HepG2 (cell line): ENCODE results near the gene USP8. TPM values are rescaled to one million over a fixed set of nuclear protein-coding genes. Genes with fewer than 3 reads are reported as not detected.

Source experiments
- ATF1 ChIP-seq: IDR thresholded peaks from 2 replicates; pipeline ENCODE4 v1.6.1; 2016; ENCODE audit warnings: mild to moderate bottlenecking, control low read depth
- ELF1 ChIP-seq: sonication (generic); formaldehyde crosslinking; IDR thresholded peaks from 2 replicates; pipeline ENCODE4 v1.4.0; 2020; ENCODE audit warnings: missing genetic modification reagents
- EP300 ChIP-seq, 3 experiments: sonication (generic) in 1 of 3; formaldehyde crosslinking in 1 of 3; IDR thresholded peaks; 2 replicates each; pipeline versions ENCODE4 v1.5.1 to v1.6.1; 2011 to 2020; ENCODE audit warnings: low read depth in 2 of 3, low read length in 2 of 3, borderline replicate concordance in 1 of 3, improper control_type of control experiment in 1 of 3, mild to moderate bottlenecking in 1 of 3, missing genetic modification reagents in 1 of 3, moderate library complexity in 1 of 3
- FOXO1 ChIP-seq: sonication (generic); formaldehyde crosslinking; IDR thresholded peaks from 2 replicates; pipeline ENCODE4 v1.4.0; 2020; ENCODE audit warnings: missing genetic modification reagents
- HDAC2 ChIP-seq: sonication (generic); formaldehyde crosslinking; IDR thresholded peaks from 2 replicates; pipeline ENCODE4 v1.4.0; 2020; ENCODE audit warnings: missing genetic modification reagents
- HIVEP1 ChIP-seq: sonication (generic); formaldehyde crosslinking; IDR thresholded peaks from 2 replicates; pipeline ENCODE4 v1.4.0; 2020; ENCODE audit warnings: mild to moderate bottlenecking, missing genetic modification reagents
- JARID2 ChIP-seq: sonication (generic); formaldehyde crosslinking; IDR thresholded peaks from 2 replicates; pipeline ENCODE4 v1.8.1; 2023; ENCODE audit warnings: missing genetic modification reagents, inconsistent platforms; ENCODE audit not compliant: insufficient replicate concordance
- MIER2 ChIP-seq: IDR thresholded peaks from 2 replicates; pipeline ENCODE4 v1.6.1; 2016; ENCODE audit warnings: missing biosample characterization, missing genetic modification reagents
- SALL1 ChIP-seq: sonication (generic); formaldehyde crosslinking; IDR thresholded peaks from 2 replicates; pipeline ENCODE4 v1.8.0; 2022; ENCODE audit warnings: mild to moderate bottlenecking, missing genetic modification reagents
- ZFP37 ChIP-seq: sonication (generic); formaldehyde crosslinking; IDR thresholded peaks from 2 replicates; pipeline ENCODE4 v1.4.0; 2020; ENCODE audit warnings: missing genetic modification reagents, borderline replicate concordance
- ZNF563 ChIP-seq: sonication (generic); formaldehyde crosslinking; IDR thresholded peaks from 2 replicates; pipeline ENCODE4 v1.8.0; 2022; ENCODE audit warnings: mild to moderate bottlenecking, moderate library complexity, missing genetic modification reagents
- ZNF644 ChIP-seq: IDR thresholded peaks from 2 replicates; pipeline ENCODE4 v1.6.1; 2016; ENCODE audit warnings: low read depth
- ZNF839 ChIP-seq: sonication (generic); formaldehyde crosslinking; IDR thresholded peaks from 2 replicates; pipeline ENCODE4 v1.4.0; 2020; ENCODE audit warnings: missing genetic modification reagents, mild to moderate bottlenecking, borderline replicate concordance
- polyA plus RNA-seq, 8 experiments: library from polyadenylated mRNA; depleted of rRNA in 3 of 8; stranded (reverse) in 7 of 8; unstranded in 1 of 8; fragments of >200 nt; fragmentation: Illumina TruSeq in 4 of 8; extraction: Trizol in 4 of 8; gene quantifications; 2 replicates each; pipeline versions ENCODE4 v1.2.1 to v1.2.3, GENCODE V29; 2011 to 2016; ENCODE audit warnings: low read depth in 4 of 8, missing spikeins in 1 of 8, mixed read lengths in 1 of 8; ENCODE audit not compliant: insufficient read depth in 1 of 8
- total RNA-seq, 5 experiments: library from RNA; depleted of rRNA; stranded (reverse); fragments of >200 nt; fragmentation: Illumina TruSeq; extraction: Trizol; gene quantifications; 2 replicates each; pipeline ENCODE4 v1.2.3, GENCODE V29; 2016; ENCODE audit warnings: low read depth in 1 of 5
- TF ChIP-seq, protein P1 (sequence below): sonication (generic); formaldehyde crosslinking; IDR thresholded peaks from 2 replicates; pipeline ENCODE4 v1.4.0; 2020; ENCODE audit warnings: missing genetic modification reagents
- TF ChIP-seq, protein P2 (sequence below): IDR thresholded peaks from 2 replicates; pipeline ENCODE4 v1.6.1; 2016; ENCODE audit warnings: low read depth, control low read depth
- TF ChIP-seq, protein P3 (sequence below): sonication (generic); formaldehyde crosslinking; IDR thresholded peaks from 2 replicates; pipeline ENCODE4 v1.4.0; 2020; ENCODE audit warnings: missing genetic modification reagents, mild to moderate bottlenecking, borderline replicate concordance
- TF ChIP-seq, protein P4 (sequence below): IDR thresholded peaks from 2 replicates; pipeline ENCODE4 v1.6.1; 2018; ENCODE audit warnings: missing genetic modification reagents
- TF ChIP-seq, protein P5 (sequence below): sonication (generic); formaldehyde crosslinking; IDR thresholded peaks from 2 replicates; pipeline ENCODE4 v1.5.0; 2020; ENCODE audit warnings: mild to moderate bottlenecking, missing genetic modification reagents, borderline replicate concordance

USP8 gene
- total and polyA plus RNA-seq, 2 of the 13 experiments (the other 11 are each of a cell fraction or from before 2014, with no cell fraction given) = 36.4 to 50.7 TPM

DNA sequence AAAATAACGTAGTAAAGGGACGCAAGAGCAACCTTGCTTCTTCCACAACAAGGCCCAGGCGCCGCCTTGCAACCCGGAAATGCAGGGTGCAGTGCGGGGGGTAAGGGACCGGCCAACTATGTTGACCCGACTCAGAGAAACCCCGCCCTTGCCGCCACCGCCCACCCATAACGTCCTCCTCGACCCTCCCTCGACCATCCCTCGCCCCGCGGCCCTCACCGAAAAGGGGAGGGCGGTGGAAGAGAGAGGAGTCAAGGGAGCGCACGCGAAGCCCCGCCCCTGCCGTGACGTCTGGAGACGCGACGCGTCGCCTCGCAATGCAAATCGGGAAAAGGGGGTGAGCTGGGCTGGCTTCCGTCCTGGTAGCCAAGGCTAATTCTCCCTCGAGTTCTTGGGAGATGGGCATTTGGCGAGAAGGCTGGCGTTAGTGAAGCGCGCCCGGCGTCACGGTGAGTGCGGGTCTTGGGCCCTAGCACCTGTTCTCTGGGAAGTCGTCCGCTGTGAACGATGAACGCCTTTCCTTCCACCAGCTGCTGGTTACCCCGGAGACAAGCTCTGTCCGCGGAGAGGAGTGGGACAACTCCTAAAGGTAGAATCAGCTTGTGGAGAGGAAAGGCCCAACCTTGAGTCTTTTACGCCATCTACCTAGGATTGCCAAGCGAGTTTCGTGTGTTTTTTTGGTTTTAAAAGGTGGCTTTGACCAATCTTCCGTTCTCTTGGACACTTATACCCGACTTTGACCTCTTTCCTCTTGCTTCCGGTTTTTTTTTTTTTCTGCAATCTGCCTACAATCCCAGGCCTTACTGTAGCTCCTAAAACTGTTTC, at the start of gene USP8 (continued):
- TF ChIP-seq ATF1 (peak; percentile 97), EP300 (IDR thresholded peaks at IDR 0.05; ENCODE audit: low read depth in 2 of 2, low read length in 2 of 2) (no peak), EP300 (CRISPR knock-in tag; IDR thresholded peaks at IDR 0.05; ENCODE audit: borderline replicate concordance) (no peak; the same call in 1 of the 2 replicates), ZNF839 (CRISPR knock-in tag) (no peak), FOXO1 (CRISPR knock-in tag) (0 out of 2 replicates have a peak, but pooled peaks have one; percentile 8), ZNF644 (no peak), HIVEP1 (no peak), ELF1 (CRISPR knock-in tag) (peak; percentile 98), SALL1 (peak; percentile 87), ZNF563 (CRISPR knock-in tag) (peak; percentile 44; the same call in 1 of the 2 replicates), MIER2 (CRISPR knock-in tag) (0 out of 2 replicates have a peak, but pooled peaks have one; percentile 13), JARID2 (no peak), HDAC2 (peak; percentile 82; the same call in 1 of the 2 replicates), ZFP37 (CRISPR knock-in tag) (no peak; the same call in 1 of the 2 replicates)
- TF ChIP-seq, protein P1, sequence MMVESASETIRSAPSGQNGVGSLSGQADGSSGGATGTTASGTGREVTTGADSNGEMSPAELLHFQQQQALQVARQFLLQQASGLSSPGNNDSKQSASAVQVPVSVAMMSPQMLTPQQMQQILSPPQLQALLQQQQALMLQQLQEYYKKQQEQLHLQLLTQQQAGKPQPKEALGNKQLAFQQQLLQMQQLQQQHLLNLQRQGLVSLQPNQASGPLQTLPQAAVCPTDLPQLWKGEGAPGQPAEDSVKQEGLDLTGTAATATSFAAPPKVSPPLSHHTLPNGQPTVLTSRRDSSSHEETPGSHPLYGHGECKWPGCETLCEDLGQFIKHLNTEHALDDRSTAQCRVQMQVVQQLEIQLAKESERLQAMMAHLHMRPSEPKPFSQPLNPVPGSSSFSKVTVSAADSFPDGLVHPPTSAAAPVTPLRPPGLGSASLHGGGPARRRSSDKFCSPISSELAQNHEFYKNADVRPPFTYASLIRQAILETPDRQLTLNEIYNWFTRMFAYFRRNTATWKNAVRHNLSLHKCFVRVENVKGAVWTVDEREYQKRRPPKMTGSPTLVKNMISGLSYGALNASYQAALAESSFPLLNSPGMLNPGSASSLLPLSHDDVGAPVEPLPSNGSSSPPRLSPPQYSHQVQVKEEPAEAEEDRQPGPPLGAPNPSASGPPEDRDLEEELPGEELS = peak; percentile 48; the same call in 1 of the 2 replicates
- TF ChIP-seq, protein P2, sequence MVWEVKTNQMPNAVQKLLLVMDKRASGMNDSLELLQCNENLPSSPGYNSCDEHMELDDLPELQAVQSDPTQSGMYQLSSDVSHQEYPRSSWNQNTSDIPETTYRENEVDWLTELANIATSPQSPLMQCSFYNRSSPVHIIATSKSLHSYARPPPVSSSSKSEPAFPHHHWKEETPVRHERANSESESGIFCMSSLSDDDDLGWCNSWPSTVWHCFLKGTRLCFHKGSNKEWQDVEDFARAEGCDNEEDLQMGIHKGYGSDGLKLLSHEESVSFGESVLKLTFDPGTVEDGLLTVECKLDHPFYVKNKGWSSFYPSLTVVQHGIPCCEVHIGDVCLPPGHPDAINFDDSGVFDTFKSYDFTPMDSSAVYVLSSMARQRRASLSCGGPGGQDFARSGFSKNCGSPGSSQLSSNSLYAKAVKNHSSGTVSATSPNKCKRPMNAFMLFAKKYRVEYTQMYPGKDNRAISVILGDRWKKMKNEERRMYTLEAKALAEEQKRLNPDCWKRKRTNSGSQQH (CRISPR knock-in tag) = 0 out of 2 replicates have a peak, but pooled peaks have one; percentile 24
- TF ChIP-seq, protein P3, sequence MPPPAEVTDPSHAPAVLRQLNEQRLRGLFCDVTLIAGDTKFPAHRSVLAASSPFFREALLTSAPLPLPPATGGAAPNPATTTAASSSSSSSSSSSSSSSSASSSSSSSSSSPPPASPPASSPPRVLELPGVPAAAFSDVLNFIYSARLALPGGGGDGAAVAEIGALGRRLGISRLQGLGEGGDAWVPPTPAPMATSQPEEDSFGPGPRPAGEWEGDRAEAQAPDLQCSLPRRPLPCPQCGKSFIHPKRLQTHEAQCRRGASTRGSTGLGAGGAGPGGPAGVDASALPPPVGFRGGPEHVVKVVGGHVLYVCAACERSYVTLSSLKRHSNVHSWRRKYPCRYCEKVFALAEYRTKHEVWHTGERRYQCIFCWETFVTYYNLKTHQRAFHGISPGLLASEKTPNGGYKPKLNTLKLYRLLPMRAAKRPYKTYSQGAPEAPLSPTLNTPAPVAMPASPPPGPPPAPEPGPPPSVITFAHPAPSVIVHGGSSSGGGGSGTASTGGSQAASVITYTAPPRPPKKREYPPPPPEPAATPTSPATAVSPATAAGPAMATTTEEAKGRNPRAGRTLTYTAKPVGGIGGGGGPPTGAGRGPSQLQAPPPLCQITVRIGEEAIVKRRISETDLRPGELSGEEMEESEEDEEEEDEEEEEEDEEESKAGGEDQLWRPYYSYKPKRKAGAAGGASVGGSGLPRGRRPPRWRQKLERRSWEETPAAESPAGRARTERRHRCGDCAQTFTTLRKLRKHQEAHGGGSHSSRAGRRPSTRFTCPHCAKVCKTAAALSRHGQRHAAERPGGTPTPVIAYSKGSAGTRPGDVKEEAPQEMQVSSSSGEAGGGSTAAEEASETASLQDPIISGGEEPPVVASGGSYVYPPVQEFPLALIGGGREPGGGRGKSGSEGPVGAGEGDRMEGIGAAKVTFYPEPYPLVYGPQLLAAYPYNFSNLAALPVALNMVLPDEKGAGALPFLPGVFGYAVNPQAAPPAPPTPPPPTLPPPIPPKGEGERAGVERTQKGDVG (CRISPR knock-in tag) = peak; percentile 35; the same call in 1 of the 2 replicates
- TF ChIP-seq, protein P4, sequence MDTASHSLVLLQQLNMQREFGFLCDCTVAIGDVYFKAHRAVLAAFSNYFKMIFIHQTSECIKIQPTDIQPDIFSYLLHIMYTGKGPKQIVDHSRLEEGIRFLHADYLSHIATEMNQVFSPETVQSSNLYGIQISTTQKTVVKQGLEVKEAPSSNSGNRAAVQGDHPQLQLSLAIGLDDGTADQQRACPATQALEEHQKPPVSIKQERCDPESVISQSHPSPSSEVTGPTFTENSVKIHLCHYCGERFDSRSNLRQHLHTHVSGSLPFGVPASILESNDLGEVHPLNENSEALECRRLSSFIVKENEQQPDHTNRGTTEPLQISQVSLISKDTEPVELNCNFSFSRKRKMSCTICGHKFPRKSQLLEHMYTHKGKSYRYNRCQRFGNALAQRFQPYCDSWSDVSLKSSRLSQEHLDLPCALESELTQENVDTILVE (CRISPR knock-in tag) = peak; percentile 87; the same call in 1 of the 2 replicates
- TF ChIP-seq, protein P5, sequence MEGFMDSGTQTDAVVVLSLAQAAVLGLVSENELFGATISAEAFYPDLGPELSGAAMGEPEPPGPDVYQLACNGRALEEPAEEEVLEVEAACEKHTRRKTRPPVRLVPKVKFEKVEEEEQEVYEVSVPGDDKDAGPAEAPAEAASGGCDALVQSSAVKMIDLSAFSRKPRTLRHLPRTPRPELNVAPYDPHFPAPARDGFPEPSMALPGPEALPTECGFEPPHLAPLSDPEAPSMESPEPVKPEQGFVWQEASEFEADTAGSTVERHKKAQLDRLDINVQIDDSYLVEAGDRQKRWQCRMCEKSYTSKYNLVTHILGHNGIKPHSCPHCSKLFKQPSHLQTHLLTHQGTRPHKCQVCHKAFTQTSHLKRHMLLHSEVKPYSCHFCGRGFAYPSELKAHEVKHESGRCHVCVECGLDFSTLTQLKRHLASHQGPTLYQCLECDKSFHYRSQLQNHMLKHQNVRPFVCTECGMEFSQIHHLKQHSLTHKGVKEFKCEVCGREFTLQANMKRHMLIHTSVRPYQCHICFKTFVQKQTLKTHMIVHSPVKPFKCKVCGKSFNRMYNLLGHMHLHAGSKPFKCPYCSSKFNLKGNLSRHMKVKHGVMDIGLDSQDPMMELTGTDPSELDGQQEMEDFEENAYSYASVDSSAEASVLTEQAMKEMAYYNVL = 0 out of 2 replicates have a peak, but pooled peaks have one; percentile 27
